Measurements from ENCODE around the gene HS6ST1. TPM values are rescaled to one million over a fixed set of nuclear protein-coding genes. Genes with fewer than 3 reads are reported as not detected.
"Not testable (repeated sequence)": the region's sequence is repeated elsewhere in the genome, so short reads cannot be mapped to it uniquely, and the experiment has no call there.

HS6ST1 gene
- total RNA-seq, 2 donors from 2014 or later, result 69.0 to 233 TPM

GRCh38 chr2:128260239-128261138, 58.2 kb downstream of the HS6ST1 start:
- H3K36me3 ChIP-seq, result no peaks in the 10 kb centered on the region
- no peaks in the 10 kb centered on the region for H3K27me3 ChIP-seq (replicated peaks; ENCODE audit: insufficient read depth)
- 43% methylated on average over 17 of the region's 24 CpGs for WGBS
- no peaks in the 10 kb centered on the region for H3K4me1 ChIP-seq (replicated peaks)
- H3K27ac ChIP-seq, result peak overlapping the region; percentile 22 to 25
- DNase-seq (ENCODE audit: low spot score), result peak; percentile 63
- no peaks in the 10 kb centered on the region for H3K9me3 ChIP-seq
- TF ChIP-seq POLR2AphosphoS5 (IDR thresholded peaks at IDR 0.05), result peak; percentile 12
- peak in 2 of 4 experiments; percentile 19 to 50 for TF ChIP-seq CTCF (IDR thresholded peaks at IDR 0.05)
- TF ChIP-seq POLR2A (IDR thresholded peaks at IDR 0.05), result no peak
- no peak overlapping the region for H3K4me3 ChIP-seq
- intact Hi-C loops (cut with DNase I), result no loop called here

GRCh38 chr2:128259585-128259984, 59.1 kb downstream of the HS6ST1 start:
- Histone ChIP-seq H3K27ac (no peak overlapping the region), H3K36me3 (no peaks in the 10 kb centered on the region), H3K27me3 (replicated peaks; ENCODE audit: insufficient read depth) (no peaks in the 10 kb centered on the region), H3K9me3 (no peaks in the 10 kb centered on the region), H3K4me3 (no peak overlapping the region), H3K4me1 (replicated peaks) (no peaks in the 10 kb centered on the region)
- 95% methylated on average over 5 of the region's 5 CpGs for WGBS
- intact Hi-C loops (cut with DNase I), result no loop called here
- DNase-seq (ENCODE audit: low spot score), result no peak
- TF ChIP-seq CTCF (IDR thresholded peaks at IDR 0.05) (no peak), POLR2A (IDR thresholded peaks at IDR 0.05) (no peak), POLR2AphosphoS5 (IDR thresholded peaks at IDR 0.05) (no peak)

- whole genome bisulfite sequencing, result 87% methylated on average over 6 of the region's 6 CpGs
- DNase-seq (ENCODE audit: low spot score), result no peak
- Histone ChIP-seq H3K27me3 (replicated peaks; ENCODE audit: insufficient read depth) (no peaks in the 10 kb centered on the region), H3K9me3 (no peaks in the 10 kb centered on the region), H3K36me3 (no peaks in the 10 kb centered on the region), H3K4me1 (replicated peaks) (no peaks in the 10 kb centered on the region), H3K27ac (no peak overlapping the region), H3K4me3 (no peak overlapping the region)
- no peak for TF ChIP-seq CTCF (IDR thresholded peaks at IDR 0.05)
- TF ChIP-seq POLR2A (IDR thresholded peaks at IDR 0.05), result no peak
- intact Hi-C loops (cut with DNase I), result no loop called here
Observed at GRCh38 chr2:128258218-128258617, 60.5 kb downstream of the HS6ST1 start.

- TF ChIP-seq CTCF (IDR thresholded peaks at IDR 0.05) (no peak), POLR2A (IDR thresholded peaks at IDR 0.05) (no peak), POLR2AphosphoS5 (IDR thresholded peaks at IDR 0.05) (no peak)
- H3K4me1 ChIP-seq (replicated peaks), result no peaks in the 10 kb centered on the region
- no peak for DNase-seq (ENCODE audit: low spot score)
- WGBS, result 91% methylated on average over 6 of the region's 6 CpGs
- no peaks in the 10 kb centered on the region for H3K36me3 ChIP-seq
- intact Hi-C loops (cut with DNase I), result no loop called here
- no peak overlapping the region for H3K27ac ChIP-seq
- H3K9me3 ChIP-seq, result no peaks in the 10 kb centered on the region
- no peak overlapping the region for H3K4me3 ChIP-seq
- no peaks in the 10 kb centered on the region for H3K27me3 ChIP-seq (replicated peaks; ENCODE audit: insufficient read depth)
Observed at GRCh38 chr2:128252501-128252900, 66.2 kb downstream of the HS6ST1 start.

DNA sequence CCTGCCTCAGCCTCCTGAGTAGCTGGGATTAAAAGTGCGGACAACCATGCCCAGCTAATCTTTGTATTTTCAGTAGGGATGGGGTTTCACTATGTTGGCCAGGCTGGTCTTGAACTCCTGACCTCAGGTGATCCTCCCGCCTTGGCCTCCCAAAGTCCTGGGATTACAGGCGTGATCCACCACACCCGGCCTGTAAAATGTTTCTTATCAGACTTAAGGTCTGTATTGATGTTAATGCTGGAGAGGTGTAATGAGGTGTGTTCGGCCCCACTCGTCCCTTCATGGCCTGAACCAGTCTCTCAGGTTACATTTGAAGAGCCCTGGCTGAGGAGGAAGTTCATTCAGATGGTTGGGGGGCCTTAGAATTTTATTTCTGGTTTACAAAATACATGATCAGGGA, 66.6 kb downstream of the HS6ST1 start:
- H3K9me3 ChIP-seq; intact Hi-C loops (cut with DNase I); H3K4me3 ChIP-seq; H3K4me1 ChIP-seq (replicated peaks); DNase-seq (ENCODE audit: low spot score); H3K27ac ChIP-seq; H3K36me3 ChIP-seq; H3K27me3 ChIP-seq (replicated peaks; ENCODE audit: insufficient read depth): not testable (repeated sequence)
- WGBS, result 82% methylated on average over 6 of the region's 6 CpGs

All from prostate gland (tissue), 2 donors.